Activated CD8-positive, alpha-beta memory T cell treated with anti-CD3 and anti-CD28 coated beads for 48 hours (primary cell): ENCODE results near the gene DSEL.

ENCODE experiments used
- DNase-seq, 3 experiments: peaks; one replicate each; pipeline ENCODE4 v3.0.0-alpha.2; 2020; ENCODE audit warnings: low read depth in 2 of 3, low spot score in 2 of 3

DSEL gene

DNA sequence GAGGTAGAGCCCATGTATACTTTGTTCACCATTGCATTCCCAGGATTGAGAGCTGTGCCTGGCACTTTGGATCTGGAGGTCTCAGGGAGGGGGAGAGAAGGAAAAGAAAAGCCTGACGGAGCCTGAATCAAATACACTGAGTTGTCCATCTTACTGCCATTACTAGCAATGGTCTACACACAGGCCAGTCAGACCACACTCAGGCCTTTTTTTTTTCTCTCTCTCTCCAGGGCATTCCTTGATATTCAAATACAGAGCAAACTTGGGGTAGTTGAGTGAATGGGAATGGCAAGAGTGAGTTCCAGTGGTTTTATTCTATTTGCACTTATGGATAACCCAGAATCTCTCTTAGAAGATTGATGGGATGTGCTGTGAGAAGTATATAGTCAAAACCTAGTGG lies 11.8 kb downstream of the DSEL start:
- no peak for DNase-seq

DNA sequence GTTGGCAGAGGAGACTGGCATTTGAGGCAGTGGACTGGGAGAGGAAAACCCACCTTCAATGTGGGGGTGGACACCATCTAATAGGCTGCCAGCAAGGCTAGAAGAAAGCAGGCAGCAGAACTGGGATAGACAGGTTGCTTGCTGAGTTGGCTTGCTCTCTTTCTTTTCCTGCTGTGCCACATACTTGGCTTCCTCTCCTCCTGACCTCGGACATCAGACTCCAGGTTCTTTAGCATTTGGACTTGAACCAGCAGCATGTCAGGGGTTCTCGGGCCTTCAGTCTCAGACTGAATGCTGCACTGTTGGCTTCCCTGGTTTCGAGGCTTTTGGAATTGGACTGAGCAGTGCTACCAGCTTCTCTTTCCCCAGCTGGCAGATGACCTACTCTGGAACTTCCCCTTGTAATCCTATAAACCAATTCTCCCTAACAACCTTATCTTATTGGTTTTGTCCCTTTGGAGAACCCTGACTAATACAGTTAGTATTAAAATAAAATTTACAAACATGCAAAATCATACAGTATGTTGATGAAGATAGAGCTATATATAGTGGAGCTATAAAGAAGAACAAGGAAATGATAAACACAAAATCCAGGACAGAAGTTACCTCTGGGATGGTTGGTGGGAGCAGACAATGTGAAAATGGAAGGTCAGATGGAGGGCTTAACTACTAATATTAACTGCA lies 15.9 kb downstream of the DSEL start:
- no peak for DNase-seq

DNA sequence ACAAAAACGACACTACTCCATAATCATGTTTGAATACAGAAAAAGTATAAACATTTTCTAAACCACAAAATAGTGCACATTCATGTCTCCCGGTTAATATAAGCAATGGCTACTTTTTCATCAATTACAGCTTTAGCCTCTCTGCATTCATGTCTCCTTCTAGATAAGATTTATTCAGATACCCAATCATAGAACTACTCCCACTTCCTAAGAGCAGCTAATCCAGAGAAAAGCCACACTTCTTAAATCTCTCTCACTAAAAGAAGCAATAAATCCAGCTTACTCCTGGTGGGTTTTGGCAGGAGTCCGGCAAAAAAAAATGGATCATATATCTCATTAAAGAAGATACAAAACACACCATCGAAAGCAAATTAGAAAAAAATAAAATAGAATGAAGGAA lies 20.1 kb downstream of the DSEL start:
- DNase-seq = no peak

DNA sequence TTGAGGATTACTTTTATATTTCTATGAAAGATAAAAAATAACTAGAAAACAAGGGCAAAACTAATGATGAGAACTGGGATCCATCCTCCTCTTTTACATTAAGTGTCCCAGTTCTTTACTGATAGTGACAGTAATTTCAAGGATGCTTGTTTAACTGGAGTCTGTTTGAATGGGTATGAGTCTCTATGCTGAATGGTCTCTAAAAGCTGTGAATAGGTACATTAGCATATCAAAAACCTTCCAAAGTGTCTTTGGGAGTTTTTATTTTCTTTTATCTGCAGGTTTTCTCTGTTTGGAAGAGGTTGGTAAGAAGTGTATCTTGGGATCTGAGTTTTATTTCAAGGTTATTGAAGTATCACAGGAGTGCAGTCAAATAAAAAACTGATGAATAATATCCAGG lies 30.0 kb downstream of the DSEL start:
- no peak for DNase-seq

DNA sequence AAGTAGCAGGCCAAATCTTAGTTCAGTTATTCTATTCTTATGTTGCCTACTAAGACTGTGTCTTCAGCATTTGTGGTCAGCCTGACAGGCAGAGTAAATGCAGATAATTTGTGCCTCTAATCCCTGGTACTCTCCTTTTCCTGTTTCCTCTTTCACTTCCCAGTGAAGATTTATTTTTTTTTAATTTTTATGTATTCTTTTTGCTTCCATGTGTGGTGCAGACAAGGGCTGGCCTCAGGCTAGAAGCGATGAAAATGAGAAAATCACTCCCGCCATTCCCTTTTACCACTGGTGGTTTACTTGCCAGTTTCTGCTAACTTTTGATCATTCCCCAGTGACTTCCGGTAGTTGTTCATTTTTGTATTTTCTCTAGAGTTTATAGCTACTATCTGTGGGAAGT lies 30.9 kb downstream of the DSEL start:
- DNase-seq = no peak

DNA sequence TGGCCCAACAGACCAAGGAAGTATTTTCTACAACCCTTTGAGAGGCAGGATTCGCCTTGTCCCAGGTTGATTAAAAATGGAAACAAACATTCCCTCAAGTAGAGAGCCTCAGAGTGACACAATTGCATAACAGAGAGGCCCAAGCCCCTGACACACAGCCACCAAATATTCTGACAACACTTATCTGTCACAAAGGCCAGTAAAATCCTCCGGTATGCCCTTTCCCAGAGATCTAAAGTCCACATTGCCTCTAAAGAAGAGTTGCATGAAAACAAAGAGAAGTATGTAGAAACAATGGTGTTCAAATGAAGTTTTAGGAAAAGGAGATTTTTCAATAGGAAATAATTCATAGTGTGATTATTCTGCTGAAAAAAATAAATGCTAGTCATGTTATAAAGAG lies 32.1 kb downstream of the DSEL start:
- DNase-seq = no peak

DNA sequence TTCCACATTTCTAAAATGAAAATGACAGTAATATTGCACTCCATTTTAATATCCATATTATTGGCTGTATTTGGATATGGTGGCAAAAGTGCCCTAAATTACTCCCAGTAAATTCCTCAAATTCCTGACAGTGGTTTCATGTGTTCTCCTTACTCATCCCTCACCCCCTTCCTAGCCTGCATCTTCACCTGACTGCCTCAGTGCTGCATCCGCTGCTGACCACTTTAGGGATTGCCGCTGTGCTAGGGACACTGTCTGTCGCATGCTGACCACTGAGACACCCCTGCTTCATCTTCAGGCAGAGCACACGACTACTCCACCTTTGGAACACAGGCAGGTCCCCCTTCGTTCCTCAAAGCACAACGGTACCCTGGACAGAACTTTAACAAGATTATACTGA lies 32.6 kb downstream of the DSEL start:
- DNase-seq = no peak

DNA sequence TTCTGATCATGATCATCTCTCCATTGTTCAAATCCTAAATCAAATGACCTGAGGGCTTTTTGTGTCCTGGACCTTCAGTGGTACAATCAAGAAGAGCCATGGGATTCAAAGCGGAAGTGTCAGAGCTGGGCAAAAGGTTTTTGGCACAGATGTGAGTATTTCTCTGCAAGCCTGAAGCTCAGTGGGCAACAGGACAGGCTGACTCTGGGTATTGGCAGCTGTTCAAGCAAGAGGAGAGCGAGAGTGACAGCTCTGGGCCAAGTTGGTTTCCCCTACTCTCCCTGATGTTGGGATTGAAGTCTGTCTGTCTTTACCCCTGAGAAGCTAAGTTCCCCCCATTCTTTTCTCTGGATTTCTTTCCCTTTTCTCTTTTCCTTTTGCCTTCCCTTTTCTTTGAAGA lies 33.3 kb downstream of the DSEL start:
- DNase-seq = no peak

DNA sequence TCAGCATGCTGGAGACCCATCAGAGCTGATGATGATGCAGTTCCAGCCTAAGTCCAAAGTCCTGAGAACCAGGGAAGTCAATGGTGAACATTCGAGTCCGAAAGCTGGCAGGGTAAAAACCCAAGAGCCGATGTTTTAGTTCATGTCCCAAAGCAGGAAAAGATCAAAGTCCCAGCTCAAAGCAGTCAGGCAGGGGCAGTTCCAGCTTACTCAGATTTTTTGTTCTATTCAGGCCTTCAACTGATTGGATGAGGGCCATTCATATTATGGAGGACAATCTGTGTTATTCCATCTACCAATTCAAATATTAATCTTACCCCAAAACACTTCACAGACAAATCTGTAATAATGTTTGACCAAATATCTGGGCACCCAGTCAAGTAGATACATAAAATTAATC lies 38.3 kb downstream of the DSEL start:
- DNase-seq = no peak

DNA sequence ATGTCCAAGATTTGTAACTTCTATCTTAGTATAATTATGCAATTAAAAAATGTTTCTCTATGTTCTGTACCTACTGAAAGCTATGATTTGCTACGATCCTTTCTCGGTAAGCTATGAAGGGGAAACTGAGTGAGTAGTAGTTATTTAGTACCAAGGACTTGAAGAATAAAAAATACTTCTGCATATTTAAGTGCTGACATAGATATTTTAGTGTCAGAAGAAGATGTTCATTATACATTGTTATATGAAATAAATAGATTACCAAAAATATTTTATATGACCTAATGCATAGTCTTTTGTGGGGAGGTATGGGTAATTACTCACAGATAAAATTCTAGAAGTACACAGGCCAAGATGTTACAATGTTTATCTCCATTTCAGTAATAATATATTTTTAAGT lies 39.0 kb downstream of the DSEL start:
- DNase-seq = no peak

DNA sequence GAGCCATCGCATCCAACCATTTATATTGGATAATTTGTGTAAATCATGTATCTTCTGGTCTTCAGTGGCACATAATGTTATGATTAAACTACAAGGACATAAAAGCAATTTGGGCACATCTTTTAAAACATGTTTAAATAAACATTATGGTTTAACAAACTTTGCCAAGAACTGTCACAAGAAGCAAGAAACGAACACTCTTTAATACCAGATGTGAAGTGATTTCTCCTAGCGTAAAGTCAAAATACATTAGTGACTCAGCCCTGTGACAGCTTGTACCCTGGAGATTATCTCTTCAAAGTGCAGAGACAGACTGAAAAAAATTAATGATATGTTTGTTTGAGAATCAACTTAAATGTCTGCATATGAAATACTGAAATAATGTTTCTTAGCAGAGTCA lies 39.9 kb downstream of the DSEL start:
- no peak for DNase-seq

DNA sequence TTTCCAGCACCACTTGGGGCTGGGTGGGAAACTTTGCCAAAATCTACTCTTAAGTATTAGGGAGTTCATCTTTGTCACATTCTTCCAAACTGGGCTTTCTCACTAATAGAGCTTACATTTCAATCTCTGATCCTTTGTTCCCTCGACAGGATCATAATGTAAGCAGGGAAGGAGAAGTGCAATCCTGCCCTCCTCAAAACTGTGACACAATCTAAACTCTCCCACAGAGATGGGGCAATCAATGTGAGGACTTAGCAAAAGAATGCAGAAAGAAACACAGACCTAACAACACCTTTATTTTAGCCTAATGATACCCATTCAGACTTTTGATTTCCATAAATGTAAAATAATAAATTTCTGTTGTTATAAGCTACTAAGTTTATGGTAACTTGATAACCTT lies 40.8 kb downstream of the DSEL start:
- no peak for DNase-seq

DNA sequence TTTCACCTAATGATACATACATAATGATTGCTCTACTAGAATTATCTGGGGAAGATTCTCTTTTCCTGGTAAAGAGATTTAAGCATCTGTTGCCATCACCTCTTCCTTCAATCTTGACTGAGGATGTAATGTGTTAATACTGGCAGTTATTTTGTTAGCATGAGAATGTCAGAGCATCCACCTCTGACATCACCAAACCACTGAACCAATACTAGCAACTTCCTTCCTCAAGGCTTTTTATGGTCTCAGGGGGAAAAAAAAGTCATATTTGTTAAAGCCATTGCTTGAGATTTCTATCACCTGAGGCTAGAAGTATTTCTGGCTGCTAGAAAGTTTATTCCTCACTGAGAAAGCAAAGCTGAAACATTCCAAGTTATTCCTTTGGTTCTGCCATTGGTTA lies 48.5 kb downstream of the DSEL start:
- DNase-seq = no peak

DNA sequence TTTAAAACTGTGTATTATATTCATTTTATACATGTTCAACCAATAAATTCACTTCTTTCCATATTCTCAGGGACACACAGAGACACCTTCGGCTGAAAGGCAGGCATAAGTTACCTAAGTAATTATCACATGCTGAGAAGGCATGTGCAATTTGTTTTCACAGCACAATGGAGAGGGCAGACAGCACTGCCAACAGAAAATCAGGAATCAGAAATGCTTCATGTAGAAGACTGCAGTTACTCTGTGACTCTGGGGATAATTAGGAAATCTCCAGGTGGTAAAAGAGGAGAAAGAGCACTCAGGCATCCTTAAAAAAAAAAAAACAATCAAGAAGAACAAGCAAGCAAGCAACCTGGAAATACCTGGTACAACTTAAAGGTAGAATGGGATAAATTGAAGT lies 49.3 kb downstream of the DSEL start:
- DNase-seq = no peak

DNA sequence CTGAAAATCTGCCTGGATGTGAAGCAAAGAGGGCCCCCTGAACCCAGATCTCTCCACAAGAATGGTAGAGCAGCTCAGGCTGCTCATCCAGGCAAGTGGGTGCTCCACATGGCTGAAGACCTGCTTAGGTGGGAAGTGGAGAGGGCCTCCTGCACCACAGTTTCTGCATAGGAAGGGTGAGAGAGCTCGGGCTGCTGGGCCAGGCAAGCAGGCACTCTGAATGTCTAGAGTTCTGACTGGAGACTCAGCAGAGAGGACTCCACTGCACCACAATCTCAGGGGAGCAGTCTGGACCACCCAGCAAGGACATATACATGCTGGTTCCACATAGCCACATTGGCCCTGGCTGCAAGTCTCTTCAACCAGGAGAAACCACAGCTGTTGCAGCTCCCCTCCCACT lies 52.0 kb downstream of the DSEL start:
- no peak for DNase-seq

DNA sequence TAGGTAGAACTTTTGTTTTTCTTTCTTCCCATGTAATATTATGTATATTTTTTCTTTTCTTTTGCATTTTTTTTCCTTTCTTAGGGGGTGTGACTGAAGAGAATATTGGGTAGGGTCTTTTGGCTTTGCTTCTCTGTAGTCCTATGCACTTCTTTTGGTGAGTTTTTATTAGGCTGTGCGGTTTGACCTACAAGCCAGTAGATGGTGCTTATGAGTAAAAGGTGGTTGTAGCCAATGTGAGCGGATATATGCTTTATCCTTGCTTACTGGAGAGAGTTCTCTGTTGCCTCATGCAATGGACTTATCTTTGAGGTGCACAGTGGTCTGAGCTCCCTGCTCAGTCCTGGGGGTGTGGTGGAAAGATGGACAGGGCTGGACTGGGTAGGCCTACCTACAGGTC lies 52.7 kb downstream of the DSEL start:
- DNase-seq = no peak

DNA sequence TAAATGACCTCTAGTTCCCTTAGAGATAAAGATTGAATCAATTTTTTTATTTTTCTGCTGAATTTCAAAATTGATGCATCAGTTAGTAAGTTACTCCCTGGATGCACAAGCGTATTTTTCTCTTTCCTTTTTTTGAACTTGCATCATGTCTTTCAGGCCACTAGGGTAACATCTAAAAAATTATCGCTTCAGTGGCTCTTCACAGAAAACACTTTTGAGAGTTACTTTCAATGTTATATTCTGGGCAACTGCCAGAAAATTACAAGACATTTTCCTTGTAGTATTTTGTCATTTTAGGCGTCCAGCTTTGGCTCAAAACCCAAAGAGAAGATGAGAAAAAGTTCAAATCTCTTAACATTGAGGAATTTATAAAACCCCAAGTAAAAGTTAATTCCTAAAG lies 59.8 kb downstream of the DSEL start:
- no peak for DNase-seq
